H1 (cell line): ENCODE data around the gene BIN2. TPM values are rescaled to one million over a fixed set of nuclear protein-coding genes. Genes with fewer than 3 reads are reported as not detected.
"Not testable (repeated sequence)": the region's sequence is repeated elsewhere in the genome, so short reads cannot be mapped to it uniquely, and the experiment has no call there.

Experiments
- CTCF ChIA-PET: fragments of 300-600 bp; sonication (Branson Sonifier 250); formaldehyde crosslinking; loops from one replicate; lab custom pipeline; 2021; ENCODE audit not compliant: partially characterized antibody; lab: Charles Lee
- POLR2A ChIA-PET: fragments of 300-600 bp; sonication (Branson Sonifier 250); formaldehyde crosslinking; loops from one replicate; lab custom pipeline; 2021; ENCODE audit warnings: inconsistent platforms; ENCODE audit not compliant: partially characterized antibody; lab: Charles Lee
- DNase-seq, 2 experiments: peaks; one replicate each; pipeline versions ENCODE4 v3.0.0 to v3.0.0-alpha.2; 2010 to 2022; ENCODE audit warnings: low spot score in 2 of 2, low read depth in 1 of 2, mixed read lengths in 1 of 2
- FAIRE-seq: peaks from 2 replicates; lab custom pipeline; 2011; peaks lifted over from hg19 to GRCh38; lab: Jason Lieb, UNC
- H2AFZ ChIP-seq: 2 replicates; pipeline ENCODE4 v1.8.1; 2012; ENCODE audit warnings: low read length, inconsistent platforms
- H2AK5ac ChIP-seq: 2 replicates; pipeline ENCODE4 v1.6.1; 2013; ENCODE audit warnings: low read depth, low read length
- H2BK120ac ChIP-seq: replicated peaks from 2 replicates; pipeline ENCODE3; 2013; ENCODE audit warnings: low read depth, low read length, inconsistent platforms
- H2BK12ac ChIP-seq: 2 replicates; pipeline ENCODE4 v1.6.1; 2013; ENCODE audit warnings: low read depth, low read length
- H2BK15ac ChIP-seq: 2 replicates; pipeline ENCODE4 v1.6.1; 2013; ENCODE audit warnings: low read length
- H2BK20ac ChIP-seq: 2 replicates; pipeline ENCODE4 v1.6.1; 2013; ENCODE audit warnings: low read length
- H2BK5ac ChIP-seq: 2 replicates; pipeline ENCODE4 v1.6.1; 2013; ENCODE audit warnings: low read depth, low read length
- H3K14ac ChIP-seq: 2 replicates; pipeline ENCODE4 v1.6.1; 2013; ENCODE audit warnings: inconsistent platforms; ENCODE audit not compliant: insufficient read length
- H3K18ac ChIP-seq: 2 replicates; pipeline ENCODE4 v1.6.1; 2013; ENCODE audit warnings: low read length; ENCODE audit errors: extremely low read depth
- H3K23ac ChIP-seq: 2 replicates; pipeline ENCODE4 v1.6.1; 2013; ENCODE audit warnings: inconsistent platforms; ENCODE audit not compliant: insufficient read length
- H3K23me2 ChIP-seq: 2 replicates; pipeline ENCODE4 v1.6.1; 2013; ENCODE audit warnings: low read depth, low read length
- H3K27ac ChIP-seq: 2 replicates; pipeline ENCODE4 v1.6.1; 2011; ENCODE audit warnings: low read depth, low read length, inconsistent platforms
- H3K27me3 ChIP-seq, 4 experiments: replicated peaks in 1 of 4; 1 replicate in 1 of 4; 2 replicates in 3 of 4; pipeline versions ENCODE4 v1.6.1 to v1.8.1; 2011 to 2013; ENCODE audit warnings: low read length in 3 of 4, mild to moderate bottlenecking in 3 of 4, inconsistent platforms in 2 of 4, mixed read lengths in 2 of 4, moderate library complexity in 1 of 4; ENCODE audit not compliant: control insufficient read depth in 3 of 4, insufficient read depth in 3 of 4; ENCODE audit errors: extremely low read depth in 1 of 4
- H3K36me3 ChIP-seq, 4 experiments: 2 replicates each; pipeline versions ENCODE4 v1.6.1 to v1.8.1; 2011 to 2013; ENCODE audit warnings: mild to moderate bottlenecking in 4 of 4, low read length in 3 of 4, moderate library complexity in 2 of 4, control low read depth in 1 of 4, inconsistent platforms in 1 of 4; ENCODE audit not compliant: insufficient read depth in 4 of 4, control insufficient read depth in 2 of 4
- H3K4ac ChIP-seq: replicated peaks from 2 replicates; pipeline ENCODE3; 2013; ENCODE audit warnings: low read length, low read depth, mixed read lengths, inconsistent platforms; ENCODE audit not compliant: insufficient read length
- H3K4me1 ChIP-seq, 4 experiments: replicated peaks in 1 of 4; 1 replicate in 1 of 4; 2 replicates in 3 of 4; pipeline versions ENCODE4 v1.6.1 to v1.8.1; 2011 to 2013; ENCODE audit warnings: low read length in 3 of 4, inconsistent platforms in 2 of 4, mixed read lengths in 1 of 4; ENCODE audit not compliant: insufficient read depth in 4 of 4, control insufficient read depth in 3 of 4
- H3K4me2 ChIP-seq, 2 experiments: 2 replicates each; pipeline versions ENCODE4 v1.6.1 to v1.8.1; 2011 to 2013; ENCODE audit warnings: low read depth in 2 of 2, low read length in 2 of 2, control low read depth in 1 of 2, inconsistent platforms in 1 of 2, mild to moderate bottlenecking in 1 of 2; ENCODE audit not compliant: insufficient read depth in 1 of 2
- H3K4me3 ChIP-seq, 4 experiments: fragments of 200-600, 300-600 bp in 1 of 4; sonication (generic), shearing (Covaris generic), sonication (Bioruptor Twin) in 1 of 4; 2 replicates each; pipeline versions ENCODE4 v1.5.1 to v1.8.1; 2011 to 2016; ENCODE audit warnings: low read length in 4 of 4, low read depth in 3 of 4, control low read depth in 2 of 4, inconsistent platforms in 2 of 4, mild to moderate bottlenecking in 2 of 4, mixed read lengths in 1 of 4, moderate library complexity in 1 of 4; ENCODE audit not compliant: insufficient read depth in 2 of 4; ENCODE audit errors: extremely low read depth in 1 of 4
- H3K56ac ChIP-seq: replicated peaks from 2 replicates; pipeline ENCODE3; 2013; ENCODE audit warnings: low read depth, mild to moderate bottlenecking, mixed read lengths, low read length, inconsistent platforms; ENCODE audit not compliant: insufficient read length
- H3K79me1 ChIP-seq: 2 replicates; pipeline ENCODE4 v1.6.1; 2013; ENCODE audit warnings: low read depth, low read length, control low read depth
- H3K79me2 ChIP-seq, 2 experiments: 2 replicates each; pipeline versions ENCODE4 v1.6.1 to v1.8.1; 2012 to 2013; ENCODE audit warnings: low read length in 2 of 2, mild to moderate bottlenecking in 2 of 2, inconsistent platforms in 1 of 2; ENCODE audit not compliant: insufficient read depth in 2 of 2, control insufficient read depth in 1 of 2
- H3K9ac ChIP-seq, 4 experiments: replicated peaks in 1 of 4; 1 replicate in 1 of 4; 2 replicates in 3 of 4; pipeline versions ENCODE4 v1.6.1 to v1.8.1; 2011 to 2013; ENCODE audit warnings: low read depth in 3 of 4, low read length in 3 of 4, control low read depth in 2 of 4, mild to moderate bottlenecking in 2 of 4, moderate library complexity in 2 of 4, inconsistent platforms in 1 of 4; ENCODE audit errors: extremely low read depth in 1 of 4
- H3K9me3 ChIP-seq, 2 experiments: 2 replicates each; pipeline versions ENCODE4 v1.6.1 to v1.8.1; 2012 to 2013; ENCODE audit warnings: mild to moderate bottlenecking in 2 of 2, moderate library complexity in 2 of 2, control low read depth in 1 of 2, inconsistent platforms in 1 of 2, low read depth in 1 of 2, low read length in 1 of 2, mixed read lengths in 1 of 2; ENCODE audit not compliant: insufficient read depth in 2 of 2
- H4K20me1 ChIP-seq, 2 experiments: replicated peaks in 1 of 2; 2 replicates each; pipeline versions ENCODE3 to v1.8.1; 2011 to 2013; ENCODE audit warnings: inconsistent platforms in 2 of 2, low read length in 2 of 2, mild to moderate bottlenecking in 1 of 2; ENCODE audit not compliant: insufficient read depth in 2 of 2, control insufficient read depth in 1 of 2
- H4K5ac ChIP-seq: 2 replicates; pipeline ENCODE4 v1.6.1; 2013; ENCODE audit warnings: low read length, low read depth, mixed read lengths, inconsistent platforms; ENCODE audit not compliant: insufficient read length
- H4K8ac ChIP-seq: 2 replicates; pipeline ENCODE4 v1.8.0; 2013; ENCODE audit warnings: mild to moderate bottlenecking, moderate library complexity, low read length, inconsistent platforms; ENCODE audit not compliant: insufficient read depth; ENCODE audit errors: extremely low read depth
- H4K91ac ChIP-seq: replicated peaks from 2 replicates; pipeline ENCODE3; 2013; ENCODE audit warnings: low read length, mixed read lengths, inconsistent platforms; ENCODE audit not compliant: insufficient read length
- polyA plus RNA-seq, 7 experiments: library from polyadenylated mRNA; depleted of rRNA in 3 of 7; stranded (reverse) in 5 of 7; unstranded in 2 of 7; fragments of >200 nt in 5 of 7; fragments of 200-250 nt in 2 of 7; gene quantifications; 1 replicate in 5 of 7; 2 replicates in 1 of 7; 4 replicates in 1 of 7; pipeline versions ENCODE4 v1.2.1 to v1.2.3, GENCODE V29; 2011 to 2013; ENCODE audit warnings: missing spikeins in 2 of 7, mixed read lengths in 2 of 7
- total RNA-seq: library from RNA; stranded (reverse); fragmentation: NEBNext Ultra II Directional; extraction: Animal tissue kit (Norgen Biotek cat#: 25700); gene quantifications from 2 replicates; pipeline ENCODE4 v1.2.1, GENCODE V29; 2021

BIN2 gene
- total and polyA plus RNA-seq, 2 of the 8 experiments (the other 6 are each of a cell fraction or from before 2014, with no cell fraction given) = not detected

DNA sequence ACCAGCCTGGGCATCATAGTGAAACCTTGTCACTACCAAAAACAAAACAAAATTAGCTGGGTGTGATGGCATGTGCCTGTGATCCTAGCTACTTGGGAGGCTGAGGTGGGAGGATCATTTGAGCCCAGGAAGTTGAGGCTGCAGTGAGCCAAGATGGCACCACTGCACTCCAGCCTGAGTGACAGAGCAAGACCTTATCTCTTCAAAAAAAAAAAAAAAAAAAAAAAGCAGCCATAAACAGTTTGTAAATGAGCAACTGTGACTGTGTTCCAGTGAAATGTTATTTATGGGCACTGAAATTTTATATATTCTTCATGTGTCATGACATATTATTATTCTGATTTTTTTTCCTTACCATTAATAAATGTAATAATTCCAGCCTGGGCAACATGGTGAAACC is 13.4 kb upstream of the BIN2 start:
- H2AFZ ChIP-seq, H2BK12ac ChIP-seq, H3K14ac ChIP-seq, H2BK120ac ChIP-seq, H3K9ac ChIP-seq, H3K27ac ChIP-seq, H4K91ac ChIP-seq, H3K4me1 ChIP-seq, H2BK5ac ChIP-seq, H3K79me1 ChIP-seq, H4K20me1 ChIP-seq, H3K27me3 ChIP-seq, H4K5ac ChIP-seq, FAIRE-seq, H4K8ac ChIP-seq, H3K23ac ChIP-seq, H3K4me3 ChIP-seq, DNase-seq, H2BK20ac ChIP-seq, H2BK15ac ChIP-seq, H3K9me3 ChIP-seq, H3K4me2 ChIP-seq, H3K23me2 ChIP-seq, H2AK5ac ChIP-seq, H3K18ac ChIP-seq, H3K4ac ChIP-seq, H3K36me3 ChIP-seq, H3K79me2 ChIP-seq, H3K56ac ChIP-seq: not testable (repeated sequence)
- CTCF ChIA-PET = interaction anchor here (0.9 to 7.3 kb wide), 5 partner anchors 9 to 70 kb away, joined by 3 to 119 read pairs (median 4); no protein-coding TSS in a partner anchor
- POLR2A ChIA-PET = interaction anchor here (2.3 to 2.6 kb wide), 2 partner anchors 16 to 254 kb away, joined by 7 to 8 read pairs; partner anchors contain the start of gene CSRNP2
